HEK293 (cell line): ENCODE results near the gene ANKRD40CL.

ENCODE experiments used
- CTCF ChIA-PET: fragments of 350-600 bp; formaldehyde crosslinking; extraction: SDS; loops from one replicate; lab custom pipeline; 2021; ENCODE audit warnings: antibody characterized with exemption; lab: Yijun Ruan, JAX
- POLR2A ChIA-PET: fragments of 300-600 bp; formaldehyde crosslinking; extraction: SDS; loops from one replicate; lab custom pipeline; 2020; ENCODE audit warnings: antibody characterized with exemption, inconsistent platforms; lab: Yijun Ruan, JAX
- H3K27ac ChIP-seq: fragments of 200-500 bp; sonication (Bioruptor generic); 2 replicates; pipeline ENCODE4 v1.5.1; 2014; ENCODE audit warnings: low read depth, low read length, control low read depth, inconsistent platforms; ENCODE audit errors: extremely low read depth
- H3K36me3 ChIP-seq, 2 experiments: fragments of 200-500 bp in 1 of 2; sonication (Bioruptor generic) in 1 of 2; 1 replicate in 1 of 2; 2 replicates in 1 of 2; pipeline ENCODE4 v1.5.1; 2014 to 2017; ENCODE audit warnings: inconsistent platforms in 2 of 2, low read length in 2 of 2; ENCODE audit not compliant: control insufficient read depth in 2 of 2, insufficient read depth in 1 of 2
- H3K4me1 ChIP-seq: fragments of 200-500 bp; sonication (Bioruptor generic); 2 replicates; pipeline ENCODE4 v1.5.1; 2014; ENCODE audit warnings: mild to moderate bottlenecking, low read length, inconsistent platforms; ENCODE audit not compliant: control insufficient read depth, insufficient read depth
- H3K4me3 ChIP-seq: 2 replicates; pipeline ENCODE4 v1.5.1; 2011; ENCODE audit warnings: low read depth, mild to moderate bottlenecking, control low read depth, low read length, moderate library complexity
- H3K9me3 ChIP-seq: fragments of 200-500 bp; sonication (Bioruptor generic); 2 replicates; pipeline ENCODE4 v1.5.1; 2014; ENCODE audit warnings: low read depth, low read length, inconsistent platforms; ENCODE audit not compliant: control insufficient read depth, insufficient read depth
- GLI4 ChIP-seq: fragments of 450-650 bp; formaldehyde crosslinking; IDR thresholded peaks from 2 replicates; pipeline ENCODE4 v1.5.1; 2016; ENCODE audit warnings: missing biosample characterization, missing genetic modification characterization
- KLF8 ChIP-seq: fragments of 450-650 bp; formaldehyde crosslinking; IDR thresholded peaks from 2 replicates; pipeline ENCODE4 v1.5.1; 2016; ENCODE audit warnings: missing biosample characterization, missing genetic modification characterization
- ZFP69B ChIP-seq: fragments of 450-650 bp; formaldehyde crosslinking; IDR thresholded peaks from 2 replicates; pipeline ENCODE4 v1.5.1; 2016; ENCODE audit warnings: missing biosample characterization, missing genetic modification characterization
- ZNF10 ChIP-seq: fragments of 450-650 bp; formaldehyde crosslinking; IDR thresholded peaks from 2 replicates; pipeline ENCODE4 v1.5.1; 2017; ENCODE audit warnings: missing biosample characterization, missing genetic modification characterization
- ZNF140 ChIP-seq: fragments of 450-650 bp; formaldehyde crosslinking; IDR thresholded peaks from 2 replicates; pipeline ENCODE4 v1.5.1; 2016; ENCODE audit warnings: missing biosample characterization, missing genetic modification characterization
- ZNF146 ChIP-seq: fragments of 450-650 bp; formaldehyde crosslinking; IDR thresholded peaks from 2 replicates; pipeline ENCODE4 v1.5.1; 2016; ENCODE audit warnings: missing biosample characterization, missing genetic modification characterization
- ZNF248 ChIP-seq: fragments of 450-650 bp; formaldehyde crosslinking; IDR thresholded peaks from 2 replicates; pipeline ENCODE4 v1.5.1; 2017; ENCODE audit warnings: missing biosample characterization, missing genetic modification characterization
- ZNF335 ChIP-seq: fragments of 450-650 bp; formaldehyde crosslinking; conservative IDR thresholded peaks from 2 replicates; pipeline ENCODE4 v1.5.1; 2016; ENCODE audit warnings: missing biosample characterization, missing genetic modification characterization
- ZNF391 ChIP-seq: fragments of 450-650 bp; formaldehyde crosslinking; IDR thresholded peaks from 2 replicates; pipeline ENCODE4 v1.5.1; 2016; ENCODE audit warnings: low read depth, missing biosample characterization, missing genetic modification characterization, borderline replicate concordance
- ZNF416 ChIP-seq: fragments of 450-650 bp; formaldehyde crosslinking; IDR thresholded peaks from 2 replicates; pipeline ENCODE4 v1.5.1; 2016; ENCODE audit warnings: missing biosample characterization, missing genetic modification characterization
- ZNF544 ChIP-seq: fragments of 450-650 bp; formaldehyde crosslinking; IDR thresholded peaks from 2 replicates; pipeline ENCODE4 v1.5.0; 2017; ENCODE audit warnings: missing biosample characterization, missing genetic modification characterization
- ZNF670 ChIP-seq: fragments of 450-650 bp; formaldehyde crosslinking; IDR thresholded peaks from 2 replicates; pipeline ENCODE4 v1.5.1; 2016; ENCODE audit warnings: missing biosample characterization, missing genetic modification characterization, low read depth
- ZNF707 ChIP-seq: fragments of 450-650 bp; formaldehyde crosslinking; IDR thresholded peaks from 2 replicates; pipeline ENCODE4 v1.5.1; 2016; ENCODE audit warnings: missing biosample characterization, missing genetic modification characterization
- ZNF768 ChIP-seq: fragments of 450-650 bp; formaldehyde crosslinking; IDR thresholded peaks from 2 replicates; pipeline ENCODE4 v1.5.1; 2018; ENCODE audit warnings: missing biosample characterization, mild to moderate bottlenecking, missing genetic modification characterization
- ZSCAN16 ChIP-seq: fragments of 450-650 bp; formaldehyde crosslinking; IDR thresholded peaks from 2 replicates; pipeline ENCODE4 v1.5.1; 2016; ENCODE audit warnings: missing biosample characterization, missing genetic modification characterization
- TF ChIP-seq, protein P1 (sequence below): fragments of 450-650 bp; formaldehyde crosslinking; IDR thresholded peaks from 2 replicates; pipeline ENCODE4 v1.5.1; 2016; ENCODE audit warnings: missing biosample characterization, missing genetic modification characterization, borderline replicate concordance
- TF ChIP-seq, protein P2 (sequence below): fragments of 450-650 bp; formaldehyde crosslinking; IDR thresholded peaks from 2 replicates; pipeline ENCODE4 v1.5.1; 2016; ENCODE audit warnings: missing biosample characterization, missing genetic modification characterization
- TF ChIP-seq, protein P3 (sequence below): fragments of 450-650 bp; formaldehyde crosslinking; IDR thresholded peaks from 2 replicates; pipeline ENCODE4 v1.5.1; 2016; ENCODE audit warnings: missing biosample characterization, missing genetic modification characterization

Gene ANKRD40CL

DNA sequence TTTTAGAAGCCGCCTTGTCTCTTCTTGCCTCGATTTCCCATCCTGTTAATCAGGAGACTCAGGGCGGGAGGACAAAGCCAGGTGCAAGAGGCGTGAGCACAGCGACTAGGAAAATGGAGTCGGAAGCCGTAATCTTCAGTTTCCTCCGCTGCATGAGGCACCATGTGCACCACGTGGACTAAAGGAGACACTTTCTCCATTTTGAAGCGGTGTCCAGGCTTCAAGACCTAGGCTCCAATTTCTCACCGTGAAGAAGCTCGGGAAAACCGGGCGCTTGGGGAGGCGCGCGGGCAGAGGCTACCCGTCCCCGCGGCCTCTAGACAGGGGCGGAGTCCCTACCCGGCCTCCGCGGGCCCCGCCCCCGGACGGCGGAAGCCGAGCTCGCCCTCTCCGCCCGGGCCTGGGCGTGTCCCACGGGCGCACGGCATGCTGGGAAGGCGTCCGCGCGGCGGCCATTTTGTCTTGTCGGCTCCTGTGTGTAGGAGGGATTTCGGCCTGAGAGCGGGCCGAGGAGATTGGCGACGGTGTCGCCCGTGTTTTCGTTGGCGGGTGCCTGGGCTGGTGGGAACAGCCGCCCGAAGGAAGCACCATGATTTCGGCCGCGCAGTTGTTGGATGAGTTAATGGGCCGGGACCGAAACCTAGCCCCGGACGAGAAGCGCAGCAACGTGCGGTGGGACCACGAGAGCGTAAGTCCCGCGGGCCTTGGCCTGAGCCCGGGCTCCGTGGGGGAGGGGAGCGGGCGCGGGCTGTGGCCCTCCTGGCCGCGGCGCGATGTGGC, 48.0 kb downstream of the ANKRD40CL start, which contains the start of gene LUC7L3 (continued):
- TF ChIP-seq, protein P1, sequence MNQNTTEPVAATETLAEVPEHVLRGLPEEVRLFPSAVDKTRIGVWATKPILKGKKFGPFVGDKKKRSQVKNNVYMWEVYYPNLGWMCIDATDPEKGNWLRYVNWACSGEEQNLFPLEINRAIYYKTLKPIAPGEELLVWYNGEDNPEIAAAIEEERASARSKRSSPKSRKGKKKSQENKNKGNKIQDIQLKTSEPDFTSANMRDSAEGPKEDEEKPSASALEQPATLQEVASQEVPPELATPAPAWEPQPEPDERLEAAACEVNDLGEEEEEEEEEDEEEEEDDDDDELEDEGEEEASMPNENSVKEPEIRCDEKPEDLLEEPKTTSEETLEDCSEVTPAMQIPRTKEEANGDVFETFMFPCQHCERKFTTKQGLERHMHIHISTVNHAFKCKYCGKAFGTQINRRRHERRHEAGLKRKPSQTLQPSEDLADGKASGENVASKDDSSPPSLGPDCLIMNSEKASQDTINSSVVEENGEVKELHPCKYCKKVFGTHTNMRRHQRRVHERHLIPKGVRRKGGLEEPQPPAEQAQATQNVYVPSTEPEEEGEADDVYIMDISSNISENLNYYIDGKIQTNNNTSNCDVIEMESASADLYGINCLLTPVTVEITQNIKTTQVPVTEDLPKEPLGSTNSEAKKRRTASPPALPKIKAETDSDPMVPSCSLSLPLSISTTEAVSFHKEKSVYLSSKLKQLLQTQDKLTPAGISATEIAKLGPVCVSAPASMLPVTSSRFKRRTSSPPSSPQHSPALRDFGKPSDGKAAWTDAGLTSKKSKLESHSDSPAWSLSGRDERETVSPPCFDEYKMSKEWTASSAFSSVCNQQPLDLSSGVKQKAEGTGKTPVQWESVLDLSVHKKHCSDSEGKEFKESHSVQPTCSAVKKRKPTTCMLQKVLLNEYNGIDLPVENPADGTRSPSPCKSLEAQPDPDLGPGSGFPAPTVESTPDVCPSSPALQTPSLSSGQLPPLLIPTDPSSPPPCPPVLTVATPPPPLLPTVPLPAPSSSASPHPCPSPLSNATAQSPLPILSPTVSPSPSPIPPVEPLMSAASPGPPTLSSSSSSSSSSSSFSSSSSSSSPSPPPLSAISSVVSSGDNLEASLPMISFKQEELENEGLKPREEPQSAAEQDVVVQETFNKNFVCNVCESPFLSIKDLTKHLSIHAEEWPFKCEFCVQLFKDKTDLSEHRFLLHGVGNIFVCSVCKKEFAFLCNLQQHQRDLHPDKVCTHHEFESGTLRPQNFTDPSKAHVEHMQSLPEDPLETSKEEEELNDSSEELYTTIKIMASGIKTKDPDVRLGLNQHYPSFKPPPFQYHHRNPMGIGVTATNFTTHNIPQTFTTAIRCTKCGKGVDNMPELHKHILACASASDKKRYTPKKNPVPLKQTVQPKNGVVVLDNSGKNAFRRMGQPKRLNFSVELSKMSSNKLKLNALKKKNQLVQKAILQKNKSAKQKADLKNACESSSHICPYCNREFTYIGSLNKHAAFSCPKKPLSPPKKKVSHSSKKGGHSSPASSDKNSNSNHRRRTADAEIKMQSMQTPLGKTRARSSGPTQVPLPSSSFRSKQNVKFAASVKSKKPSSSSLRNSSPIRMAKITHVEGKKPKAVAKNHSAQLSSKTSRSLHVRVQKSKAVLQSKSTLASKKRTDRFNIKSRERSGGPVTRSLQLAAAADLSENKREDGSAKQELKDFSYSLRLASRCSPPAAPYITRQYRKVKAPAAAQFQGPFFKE = no peak
- TF ChIP-seq ZNF670 (tag by site-specific recombination) = no peak

GRCh38 chr17:50715471-50715870, 51.8 kb downstream of the ANKRD40CL start:
- POLR2A ChIA-PET = interaction anchor here (0.7 kb wide), 1 partner anchor 174 kb away, joined by 3 read pairs; no protein-coding TSS in a partner anchor
- H3K36me3 ChIP-seq = no peaks in the 10 kb centered on the region
- H3K27ac ChIP-seq = no peak overlapping the region
- H3K4me3 ChIP-seq = no peak overlapping the region
- H3K4me1 ChIP-seq = no peaks in the 10 kb centered on the region
- no peak for TF ChIP-seq ZNF707 (tag by site-specific recombination)
- TF ChIP-seq ZNF768 = no peak
- no peak for TF ChIP-seq ZNF146 (tag by site-specific recombination)
- TF ChIP-seq ZNF248 (tag by site-specific recombination) = no peak
- TF ChIP-seq ZNF416 = no peak
- TF ChIP-seq, protein P2, sequence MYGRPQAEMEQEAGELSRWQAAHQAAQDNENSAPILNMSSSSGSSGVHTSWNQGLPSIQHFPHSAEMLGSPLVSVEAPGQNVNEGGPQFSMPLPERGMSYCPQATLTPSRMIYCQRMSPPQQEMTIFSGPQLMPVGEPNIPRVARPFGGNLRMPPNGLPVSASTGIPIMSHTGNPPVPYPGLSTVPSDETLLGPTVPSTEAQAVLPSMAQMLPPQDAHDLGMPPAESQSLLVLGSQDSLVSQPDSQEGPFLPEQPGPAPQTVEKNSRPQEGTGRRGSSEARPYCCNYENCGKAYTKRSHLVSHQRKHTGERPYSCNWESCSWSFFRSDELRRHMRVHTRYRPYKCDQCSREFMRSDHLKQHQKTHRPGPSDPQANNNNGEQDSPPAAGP = no peak
- TF ChIP-seq ZNF544 (tag by site-specific recombination) = no peak
- no peak for TF ChIP-seq ZNF335
- TF ChIP-seq ZNF140 (tag by site-specific recombination) = no peak
- CTCF ChIA-PET = no interaction called here
- no peaks in the 10 kb centered on the region for H3K9me3 ChIP-seq

- ChIA-PET POLR2A (no interaction called here), CTCF (no interaction called here)
- no peak for TF ChIP-seq ZNF10 (tag by site-specific recombination)
- TF ChIP-seq, protein P3, sequence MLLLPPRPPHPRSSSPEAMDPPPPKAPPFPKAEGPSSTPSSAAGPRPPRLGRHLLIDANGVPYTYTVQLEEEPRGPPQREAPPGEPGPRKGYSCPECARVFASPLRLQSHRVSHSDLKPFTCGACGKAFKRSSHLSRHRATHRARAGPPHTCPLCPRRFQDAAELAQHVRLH (tag by site-specific recombination) = no peak
- no peak for TF ChIP-seq GLI4 (tag by site-specific recombination)
- no peak for TF ChIP-seq ZSCAN16 (tag by site-specific recombination)
- TF ChIP-seq ZNF391 (tag by site-specific recombination) = no peak
- no peak for TF ChIP-seq ZNF416
- no peak for TF ChIP-seq KLF8 (tag by site-specific recombination)
- TF ChIP-seq ZFP69B = no peak
- no peaks in the 10 kb centered on the region for H3K9me3 ChIP-seq
- no peak overlapping the region for H3K27ac ChIP-seq
- peaks cover 9% of the 10 kb centered on the region for H3K4me1 ChIP-seq
- no peaks in the 10 kb centered on the region for H3K36me3 ChIP-seq
- H3K4me3 ChIP-seq = no peak overlapping the region
Observed at GRCh38 chr17:50712641-50713040, 54.7 kb downstream of the ANKRD40CL start.
